CD14-positive monocyte (primary cell): Measurements from ENCODE around the gene COX7A2. TPM values are rescaled to one million over a fixed set of nuclear protein-coding genes. Genes with fewer than 3 reads are reported as not detected.

Experiments
- DNase-seq, 3 donors: peaks; one replicate each; pipeline ENCODE4 v3.0.0-alpha.2; 2011 to 2022
- H2AFZ ChIP-seq: 2 replicates; pipeline ENCODE4 v1.6.0; 2012; ENCODE audit warnings: mild to moderate bottlenecking, low read depth, low read length, inconsistent platforms; ENCODE audit not compliant: insufficient read depth, poor library complexity, severe bottlenecking
- H3K27ac ChIP-seq, 2 donors: 1 replicate in 1 of 2; 2 replicates in 1 of 2; pipeline ENCODE4 v1.5.1; 2012 to 2013; ENCODE audit warnings: low read length in 2 of 2, control low read depth in 1 of 2, inconsistent platforms in 1 of 2, low read depth in 1 of 2, mild to moderate bottlenecking in 1 of 2
- H3K27me3 ChIP-seq, 2 donors: one replicate each; pipeline versions ENCODE4 v1.6.0 to v1.6.1; 2011 to 2013; ENCODE audit warnings: low read length in 2 of 2; ENCODE audit not compliant: control insufficient read depth in 2 of 2, insufficient read depth in 2 of 2
- H3K36me3 ChIP-seq, 2 donors: replicated peaks in 1 of 2; 1 replicate in 1 of 2; 2 replicates in 1 of 2; pipeline versions ENCODE4 v1.5.1 to v1.6.1; 2012 to 2013; ENCODE audit warnings: low read length in 2 of 2, control low read depth in 1 of 2, inconsistent platforms in 1 of 2, mild to moderate bottlenecking in 1 of 2; ENCODE audit not compliant: insufficient read depth in 2 of 2, control insufficient read depth in 1 of 2
- H3K4me1 ChIP-seq, 2 donors: 1 replicate in 1 of 2; 2 replicates in 1 of 2; pipeline versions ENCODE4 v1.5.1 to v1.6.1; 2012 to 2013; ENCODE audit warnings: low read length in 2 of 2, control low read depth in 1 of 2, inconsistent platforms in 1 of 2, mild to moderate bottlenecking in 1 of 2, moderate library complexity in 1 of 2; ENCODE audit not compliant: insufficient read depth in 2 of 2, control insufficient read depth in 1 of 2
- H3K4me2 ChIP-seq: replicated peaks from 2 replicates; pipeline ENCODE3; 2012; ENCODE audit warnings: low read length, moderate library complexity, mild to moderate bottlenecking; ENCODE audit not compliant: poor library complexity, severe bottlenecking; ENCODE audit errors: extremely low read depth
- H3K4me3 ChIP-seq, 3 experiments: fragments of 200-600 bp in 1 of 3; sonication (generic) in 1 of 3; replicated peaks in 1 of 3; 1 replicate in 2 of 3; 2 replicates in 1 of 3; pipeline ENCODE4 v1.5.1; 2011 to 2013; ENCODE audit warnings: low read length in 3 of 3, mild to moderate bottlenecking in 3 of 3, control low read depth in 2 of 3, low read depth in 2 of 3, inconsistent platforms in 1 of 3, moderate library complexity in 1 of 3
- H3K79me2 ChIP-seq: 2 replicates; pipeline ENCODE4 v1.6.0; 2012; ENCODE audit warnings: mild to moderate bottlenecking, control low read depth, inconsistent platforms, low read length, moderate library complexity; ENCODE audit not compliant: insufficient read depth
- H3K9ac ChIP-seq: 2 replicates; pipeline ENCODE4 v1.6.0; 2017; ENCODE audit warnings: low read length, mild to moderate bottlenecking; ENCODE audit not compliant: insufficient read depth, poor library complexity, severe bottlenecking
- H3K9me3 ChIP-seq, 2 donors: replicated peaks in 1 of 2; 1 replicate in 1 of 2; 2 replicates in 1 of 2; pipeline versions ENCODE4 v1.5.1 to v1.6.1; 2012 to 2013; ENCODE audit warnings: low read length in 2 of 2, control low read depth in 1 of 2; ENCODE audit not compliant: control insufficient read depth in 1 of 2, insufficient read depth in 1 of 2
- H4K20me1 ChIP-seq: 2 replicates; pipeline ENCODE4 v1.6.0; 2012; ENCODE audit warnings: mild to moderate bottlenecking, low read length, control low read depth, moderate library complexity; ENCODE audit not compliant: insufficient read depth
- H3K27ac Mint-ChIP-seq, 7 donors: one replicate each; pipeline ENCODE4 v1.8.0; 2020; ENCODE audit warnings: mild to moderate bottlenecking in 7 of 7, mixed read lengths in 7 of 7, moderate library complexity in 6 of 7, inconsistent platforms in 2 of 7
- H3K27me3 Mint-ChIP-seq, 3 donors: one replicate each; pipeline ENCODE4 v1.8.0; 2021 to 2022; ENCODE audit warnings: low read depth in 3 of 3, mild to moderate bottlenecking in 3 of 3, mixed read lengths in 3 of 3, moderate library complexity in 3 of 3, inconsistent platforms in 1 of 3
- H3K36me3 Mint-ChIP-seq, 2 donors: one replicate each; pipeline ENCODE4 v1.8.0; 2020; ENCODE audit warnings: mixed read lengths in 2 of 2, inconsistent platforms in 1 of 2, mild to moderate bottlenecking in 1 of 2
- H3K4me1 Mint-ChIP-seq: one replicate; pipeline ENCODE4 v1.8.0; 2020; ENCODE audit warnings: mild to moderate bottlenecking, mixed read lengths
- H3K4me3 Mint-ChIP-seq, 2 donors: one replicate each; pipeline ENCODE4 v1.8.0; 2020; ENCODE audit warnings: mild to moderate bottlenecking in 2 of 2, mixed read lengths in 2 of 2, moderate library complexity in 1 of 2
- H3K9me3 Mint-ChIP-seq, 7 donors: one replicate each; pipeline ENCODE4 v1.8.0; 2020 to 2022; ENCODE audit warnings: mixed read lengths in 7 of 7, mild to moderate bottlenecking in 6 of 7, moderate library complexity in 6 of 7, inconsistent platforms in 2 of 7
- WGBS: methylation state at CpG from one replicate; pipeline ENCODE4 v1.1.5; 2013; ENCODE audit warnings: missing lambda C conversion rate; ENCODE audit not compliant: insufficient coverage; 5-methylcytosine and 5-hydroxymethylcytosine counted together
- intact Hi-C, 2 donors: fragments of 100-400 bp; cut with micrococcal nuclease; formaldehyde crosslinking; loops; one replicate each; pipeline versions ENCODE4 v1.15.0 to v1.15.1; 2023
- polyA plus RNA-seq, 3 donors: library from polyadenylated mRNA; depleted of rRNA in 1 of 3; unstranded in 2 of 3; stranded (reverse) in 1 of 3; fragments of 300-500 nt in 2 of 3; fragments of >200 nt in 1 of 3; fragmentation: Illumina TruSeq in 2 of 3; gene quantifications; 1 replicate in 2 of 3; 2 replicates in 1 of 3; pipeline ENCODE4 v1.2.3, GENCODE V29; 2012 to 2021
- TF ChIP-seq, protein P1 (sequence below): fragments of 200-600 bp; IDR thresholded peaks from one replicate; pipeline ENCODE4 v1.8.0; 2022; ENCODE audit warnings: antibody characterized with exemption, mild to moderate bottlenecking

COX7A2 gene
- polyA plus RNA-seq, 3 donors = 175 to 846 (median 798) TPM

DNA sequence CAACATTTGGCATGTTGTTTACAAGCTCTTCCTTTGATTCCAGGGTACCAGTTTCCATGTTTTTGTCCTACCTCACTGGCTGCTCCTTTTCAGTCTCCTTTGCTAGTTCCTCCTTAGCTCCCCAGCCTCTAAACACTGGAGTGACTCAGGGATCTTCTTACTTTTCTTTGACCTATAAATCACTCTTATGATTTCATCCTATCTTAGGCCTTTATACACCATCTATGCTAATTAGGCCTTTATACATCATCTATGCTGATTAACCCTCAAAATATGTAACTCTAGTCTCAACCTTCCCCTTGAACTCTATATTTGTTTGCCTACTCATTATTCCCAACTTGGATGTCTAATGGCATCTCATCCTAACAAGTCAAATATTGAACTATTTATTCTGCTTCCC is 31.5 kb upstream of the COX7A2 start:
- peak overlapping the region in 1 of 2 donors; percentile 45 for H3K27ac ChIP-seq
- Mint-ChIP-seq H3K4me3 (no peak overlapping the region), H3K9me3 (no peaks in the 10 kb centered on the region), H3K27me3 (peaks cover 0 to 2% (median 0%) of the 10 kb centered on the region in 3 donors), H3K27ac (peak overlapping the region in 4 of 7 donors; percentile 9 to 82 (median 41)), H3K36me3 (peaks cover 6 to 8% of the 10 kb centered on the region in 2 donors), H3K4me1 (peaks cover 69% of the 10 kb centered on the region)
- TF ChIP-seq, protein P1, sequence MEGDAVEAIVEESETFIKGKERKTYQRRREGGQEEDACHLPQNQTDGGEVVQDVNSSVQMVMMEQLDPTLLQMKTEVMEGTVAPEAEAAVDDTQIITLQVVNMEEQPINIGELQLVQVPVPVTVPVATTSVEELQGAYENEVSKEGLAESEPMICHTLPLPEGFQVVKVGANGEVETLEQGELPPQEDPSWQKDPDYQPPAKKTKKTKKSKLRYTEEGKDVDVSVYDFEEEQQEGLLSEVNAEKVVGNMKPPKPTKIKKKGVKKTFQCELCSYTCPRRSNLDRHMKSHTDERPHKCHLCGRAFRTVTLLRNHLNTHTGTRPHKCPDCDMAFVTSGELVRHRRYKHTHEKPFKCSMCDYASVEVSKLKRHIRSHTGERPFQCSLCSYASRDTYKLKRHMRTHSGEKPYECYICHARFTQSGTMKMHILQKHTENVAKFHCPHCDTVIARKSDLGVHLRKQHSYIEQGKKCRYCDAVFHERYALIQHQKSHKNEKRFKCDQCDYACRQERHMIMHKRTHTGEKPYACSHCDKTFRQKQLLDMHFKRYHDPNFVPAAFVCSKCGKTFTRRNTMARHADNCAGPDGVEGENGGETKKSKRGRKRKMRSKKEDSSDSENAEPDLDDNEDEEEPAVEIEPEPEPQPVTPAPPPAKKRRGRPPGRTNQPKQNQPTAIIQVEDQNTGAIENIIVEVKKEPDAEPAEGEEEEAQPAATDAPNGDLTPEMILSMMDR = no peak
- H3K27me3 ChIP-seq = no peaks in the 10 kb centered on the region
- H3K4me2 ChIP-seq = no peak overlapping the region
- peaks cover 48 to 59% of the 10 kb centered on the region in 2 donors for H3K4me1 ChIP-seq
- intact Hi-C loops = no loop called here
- H4K20me1 ChIP-seq = peaks cover 57% of the 10 kb centered on the region
- peaks cover 0 to 14% of the 10 kb centered on the region in 2 donors for H3K36me3 ChIP-seq
- no peak overlapping the region for H2AFZ ChIP-seq
- no peak overlapping the region for H3K4me3 ChIP-seq
- H3K9ac ChIP-seq = no peak overlapping the region
- peaks cover 96% of the 10 kb centered on the region for H3K79me2 ChIP-seq
- DNase-seq = peak; percentile 9 to 43 (median 39)
- no peaks in the 10 kb centered on the region for H3K9me3 ChIP-seq

DNA sequence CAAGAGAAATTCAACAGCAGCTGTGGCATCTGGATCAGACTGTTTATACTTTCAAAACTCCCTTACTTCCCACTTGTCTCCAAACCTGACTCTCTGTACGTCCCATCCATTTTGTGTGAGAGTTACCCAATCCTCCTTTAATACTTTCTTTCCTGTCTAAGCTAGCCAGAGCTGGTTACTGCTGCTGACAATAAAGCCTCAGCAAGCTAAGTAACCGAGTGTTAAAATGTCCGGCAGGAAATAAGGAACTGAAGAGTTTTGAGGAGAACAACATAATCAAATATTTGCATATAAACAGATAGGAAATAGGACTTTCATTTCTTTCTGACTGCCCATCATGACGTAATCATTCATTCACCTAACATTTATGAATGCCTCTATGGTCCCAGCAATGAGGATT is 29.4 kb upstream of the COX7A2 start:
- WGBS = no CpG with 5 or more reads among the region's 4 CpGs
- H3K36me3 Mint-ChIP-seq = peaks cover 5 to 12% of the 10 kb centered on the region in 2 donors
- peak overlapping the region; percentile 81 to 92 (median 89) for H3K27ac Mint-ChIP-seq

More for the DNA sequence above, 29.4 kb upstream of the COX7A2 start:
- intact Hi-C loops = no loop called here
- Mint-ChIP-seq H3K4me3 (peak overlapping the region; percentile 66 to 83), H3K27me3 (peaks cover 0 to 2% (median 0%) of the 10 kb centered on the region in 3 donors), H3K4me1 (peaks cover 54% of the 10 kb centered on the region), H3K9me3 (no peaks in the 10 kb centered on the region)
- peak overlapping the region; percentile 13 to 85 for H3K27ac ChIP-seq
- H3K4me3 ChIP-seq = peak overlapping the region; percentile 16 to 63 (median 45)
- H2AFZ ChIP-seq = peak overlapping the region; percentile 55
- peaks cover 56% of the 10 kb centered on the region for H4K20me1 ChIP-seq
- peak overlapping the region; percentile 62 for H3K4me2 ChIP-seq
- H3K27me3 ChIP-seq = no peaks in the 10 kb centered on the region
- H3K9ac ChIP-seq = peak overlapping the region; percentile 38
- H3K36me3 ChIP-seq = peaks cover 2 to 25% of the 10 kb centered on the region in 2 donors
- H3K79me2 ChIP-seq = peaks cover 96% of the 10 kb centered on the region
- no peaks in the 10 kb centered on the region for H3K9me3 ChIP-seq
- H3K4me1 ChIP-seq = peaks cover 39 to 43% of the 10 kb centered on the region in 2 donors
- DNase-seq = peak; percentile 36 to 62 (median 58)
- TF ChIP-seq, protein P1 = no peak
